ENCODE data around the gene PPFIA2. TPM values are rescaled to one million over a fixed set of nuclear protein-coding genes. Genes with fewer than 3 reads are reported as not detected.

The PPFIA2 gene
- total RNA-seq, 1 experiment from 2014 or later = 1.1 TPM

DNA sequence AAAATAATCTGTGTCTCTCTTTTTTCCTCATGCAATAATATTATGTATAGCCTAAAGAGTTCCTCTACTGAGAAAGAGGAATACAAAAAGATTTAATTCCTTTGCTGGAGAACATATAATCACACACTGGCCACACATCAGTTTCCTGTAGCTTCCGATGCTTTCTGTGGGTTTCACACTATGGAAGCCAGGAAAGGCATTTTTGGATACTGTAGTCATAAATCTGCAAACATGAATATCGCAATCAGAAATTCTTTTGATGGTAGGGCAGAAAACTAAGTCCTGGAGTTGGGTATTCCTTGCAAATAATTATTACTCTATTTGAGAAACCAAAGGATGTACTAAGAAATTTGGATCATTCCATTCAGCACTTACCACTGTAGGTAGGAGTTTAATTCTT, 421.3 kb downstream of the PPFIA2 start:
- no peaks in the 10 kb centered on the region for H3K4me1 Mint-ChIP-seq
- no peak for DNase-seq (ENCODE audit: low spot score)
- no peaks in the 10 kb centered on the region for H3K36me3 Mint-ChIP-seq
- no peak overlapping the region for H3K4me3 Mint-ChIP-seq
- no peaks in the 10 kb centered on the region for H3K9me3 Mint-ChIP-seq
- no peak for TF ChIP-seq ARID4B (CRISPR knock-in tag; IDR thresholded peaks at IDR 0.05; ENCODE audit: borderline replicate concordance)
- no peak for TF ChIP-seq SOX15 (CRISPR knock-in tag; IDR thresholded peaks at IDR 0.05)
- TF ChIP-seq, protein P1, sequence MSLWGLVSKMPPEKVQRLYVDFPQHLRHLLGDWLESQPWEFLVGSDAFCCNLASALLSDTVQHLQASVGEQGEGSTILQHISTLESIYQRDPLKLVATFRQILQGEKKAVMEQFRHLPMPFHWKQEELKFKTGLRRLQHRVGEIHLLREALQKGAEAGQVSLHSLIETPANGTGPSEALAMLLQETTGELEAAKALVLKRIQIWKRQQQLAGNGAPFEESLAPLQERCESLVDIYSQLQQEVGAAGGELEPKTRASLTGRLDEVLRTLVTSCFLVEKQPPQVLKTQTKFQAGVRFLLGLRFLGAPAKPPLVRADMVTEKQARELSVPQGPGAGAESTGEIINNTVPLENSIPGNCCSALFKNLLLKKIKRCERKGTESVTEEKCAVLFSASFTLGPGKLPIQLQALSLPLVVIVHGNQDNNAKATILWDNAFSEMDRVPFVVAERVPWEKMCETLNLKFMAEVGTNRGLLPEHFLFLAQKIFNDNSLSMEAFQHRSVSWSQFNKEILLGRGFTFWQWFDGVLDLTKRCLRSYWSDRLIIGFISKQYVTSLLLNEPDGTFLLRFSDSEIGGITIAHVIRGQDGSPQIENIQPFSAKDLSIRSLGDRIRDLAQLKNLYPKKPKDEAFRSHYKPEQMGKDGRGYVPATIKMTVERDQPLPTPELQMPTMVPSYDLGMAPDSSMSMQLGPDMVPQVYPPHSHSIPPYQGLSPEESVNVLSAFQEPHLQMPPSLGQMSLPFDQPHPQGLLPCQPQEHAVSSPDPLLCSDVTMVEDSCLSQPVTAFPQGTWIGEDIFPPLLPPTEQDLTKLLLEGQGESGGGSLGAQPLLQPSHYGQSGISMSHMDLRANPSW (CRISPR knock-in tag; conservative IDR thresholded peaks at IDR 0.05; ENCODE audit: low read depth) = no peak
- TF ChIP-seq, protein P2, sequence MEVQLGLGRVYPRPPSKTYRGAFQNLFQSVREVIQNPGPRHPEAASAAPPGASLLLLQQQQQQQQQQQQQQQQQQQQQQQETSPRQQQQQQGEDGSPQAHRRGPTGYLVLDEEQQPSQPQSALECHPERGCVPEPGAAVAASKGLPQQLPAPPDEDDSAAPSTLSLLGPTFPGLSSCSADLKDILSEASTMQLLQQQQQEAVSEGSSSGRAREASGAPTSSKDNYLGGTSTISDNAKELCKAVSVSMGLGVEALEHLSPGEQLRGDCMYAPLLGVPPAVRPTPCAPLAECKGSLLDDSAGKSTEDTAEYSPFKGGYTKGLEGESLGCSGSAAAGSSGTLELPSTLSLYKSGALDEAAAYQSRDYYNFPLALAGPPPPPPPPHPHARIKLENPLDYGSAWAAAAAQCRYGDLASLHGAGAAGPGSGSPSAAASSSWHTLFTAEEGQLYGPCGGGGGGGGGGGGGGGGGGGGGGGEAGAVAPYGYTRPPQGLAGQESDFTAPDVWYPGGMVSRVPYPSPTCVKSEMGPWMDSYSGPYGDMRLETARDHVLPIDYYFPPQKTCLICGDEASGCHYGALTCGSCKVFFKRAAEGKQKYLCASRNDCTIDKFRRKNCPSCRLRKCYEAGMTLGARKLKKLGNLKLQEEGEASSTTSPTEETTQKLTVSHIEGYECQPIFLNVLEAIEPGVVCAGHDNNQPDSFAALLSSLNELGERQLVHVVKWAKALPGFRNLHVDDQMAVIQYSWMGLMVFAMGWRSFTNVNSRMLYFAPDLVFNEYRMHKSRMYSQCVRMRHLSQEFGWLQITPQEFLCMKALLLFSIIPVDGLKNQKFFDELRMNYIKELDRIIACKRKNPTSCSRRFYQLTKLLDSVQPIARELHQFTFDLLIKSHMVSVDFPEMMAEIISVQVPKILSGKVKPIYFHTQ (CRISPR knock-in tag; IDR thresholded peaks at IDR 0.05) = no peak
- no peak for TF ChIP-seq CBFB (CRISPR knock-in tag; IDR thresholded peaks at IDR 0.05; ENCODE audit: low read depth)
- TF ChIP-seq ETV6 (CRISPR knock-in tag; IDR thresholded peaks at IDR 0.05) = no peak
- no peak for TF ChIP-seq CREM (CRISPR knock-in tag; IDR thresholded peaks at IDR 0.05)
- no peak for TF ChIP-seq EMX1 (CRISPR knock-in tag; IDR thresholded peaks at IDR 0.05)
- no peak for TF ChIP-seq TCF7 (CRISPR knock-in tag; IDR thresholded peaks at IDR 0.05; ENCODE audit: low read depth)
- no peak overlapping the region for H3K27ac Mint-ChIP-seq
- no peak for ATAC-seq
- CTCF ChIA-PET = no interaction called here
- H3K27me3 Mint-ChIP-seq (ENCODE audit: low read depth) = no peaks in the 10 kb centered on the region
- POLR2A ChIA-PET = no interaction called here

DNA sequence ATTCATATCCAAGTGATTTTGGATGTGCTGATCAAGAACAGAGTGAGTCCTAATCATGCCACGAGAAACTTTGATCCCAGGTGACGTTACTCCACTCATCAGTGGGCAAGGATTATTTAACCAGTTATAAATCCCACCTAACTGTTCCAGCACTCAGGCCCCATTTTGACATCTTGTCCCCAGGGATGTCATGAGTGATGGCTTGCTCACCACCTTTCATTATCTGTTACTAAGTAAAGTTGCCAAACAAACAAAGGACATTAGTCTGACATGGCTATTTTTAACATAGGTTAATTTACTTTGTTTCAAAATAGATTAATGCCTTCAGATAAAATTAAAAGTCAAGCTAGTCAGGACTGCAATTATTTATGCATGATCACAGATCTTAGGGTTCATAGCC, 425.3 kb downstream of the PPFIA2 start:
- no peaks in the 10 kb centered on the region for H3K27me3 Mint-ChIP-seq (ENCODE audit: low read depth)
- no peaks in the 10 kb centered on the region for H3K36me3 Mint-ChIP-seq
- DNase-seq (ENCODE audit: low spot score) = no peak
- H3K27ac Mint-ChIP-seq = no peak overlapping the region
- no peak overlapping the region for H3K4me3 Mint-ChIP-seq
- H3K4me1 Mint-ChIP-seq = peaks cover 5% of the 10 kb centered on the region
- H3K9me3 Mint-ChIP-seq = no peaks in the 10 kb centered on the region
- ChIA-PET POLR2A (no interaction called here), CTCF (no interaction called here)
- no peak for ATAC-seq
- no peak for TF ChIP-seq EMX1 (CRISPR knock-in tag; IDR thresholded peaks at IDR 0.05)
- no peak for TF ChIP-seq ELF4 (CRISPR knock-in tag; IDR thresholded peaks at IDR 0.05; ENCODE audit: low read depth)
- TF ChIP-seq MLX (CRISPR knock-in tag; IDR thresholded peaks at IDR 0.05) = no peak
- TF ChIP-seq RORB (CRISPR knock-in tag; IDR thresholded peaks at IDR 0.05) = no peak
- no peak for TF ChIP-seq E2F1 (CRISPR knock-in tag; IDR thresholded peaks at IDR 0.05)
- no peak for TF ChIP-seq SMAD4 (CRISPR knock-in tag; IDR thresholded peaks at IDR 0.05)
- no peak for TF ChIP-seq NR2C2 (CRISPR knock-in tag; IDR thresholded peaks at IDR 0.05)
- no peak for TF ChIP-seq SP1 (CRISPR knock-in tag; conservative IDR thresholded peaks at IDR 0.05)
- no peak for TF ChIP-seq NR1H2 (CRISPR knock-in tag; IDR thresholded peaks at IDR 0.05)
- no peak for TF ChIP-seq FOXJ3 (CRISPR knock-in tag; IDR thresholded peaks at IDR 0.05; ENCODE audit: borderline replicate concordance)
- no peak for TF ChIP-seq IRF2 (CRISPR knock-in tag; IDR thresholded peaks at IDR 0.05; ENCODE audit: borderline replicate concordance, low read depth)
- no peak for TF ChIP-seq MAX (CRISPR knock-in tag; IDR thresholded peaks at IDR 0.05)
- no peak for TF ChIP-seq CREB1 (CRISPR knock-in tag; IDR thresholded peaks at IDR 0.05)
- TF ChIP-seq, protein P3, sequence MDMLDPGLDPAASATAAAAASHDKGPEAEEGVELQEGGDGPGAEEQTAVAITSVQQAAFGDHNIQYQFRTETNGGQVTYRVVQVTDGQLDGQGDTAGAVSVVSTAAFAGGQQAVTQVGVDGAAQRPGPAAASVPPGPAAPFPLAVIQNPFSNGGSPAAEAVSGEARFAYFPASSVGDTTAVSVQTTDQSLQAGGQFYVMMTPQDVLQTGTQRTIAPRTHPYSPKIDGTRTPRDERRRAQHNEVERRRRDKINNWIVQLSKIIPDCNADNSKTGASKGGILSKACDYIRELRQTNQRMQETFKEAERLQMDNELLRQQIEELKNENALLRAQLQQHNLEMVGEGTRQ (CRISPR knock-in tag; IDR thresholded peaks at IDR 0.05) = no peak
- TF ChIP-seq NR3C1 (CRISPR knock-in tag; conservative IDR thresholded peaks at IDR 0.05; ENCODE audit: low read depth) = no peak
- TF ChIP-seq JAZF1 (CRISPR knock-in tag; IDR thresholded peaks at IDR 0.05) = no peak

Data from WTC11 (cell line).